GM13977 (cell line): ENCODE results near the gene POLR2A.

ENCODE experiments used
- DNase-seq: peaks from one replicate; pipeline ENCODE4 v3.0.0; 2012; ENCODE audit warnings: low spot score
- in situ Hi-C: fragments of 300-500 bp; cut with MboI; formaldehyde crosslinking; loops from one replicate; pipeline ENCODE4 v1.12.0; 2022; ENCODE audit warnings: low sequenced_read_pairs, low pct_unique_long_range_greater_than_20kb, mixed read lengths, inconsistent platforms; ENCODE audit not compliant: unreplicated experiment
- TF ChIP-seq, protein P1 (sequence below): IDR thresholded peaks from 2 replicates; pipeline ENCODE4 v1.5.1; 2012; ENCODE audit warnings: mild to moderate bottlenecking, control low read depth; ENCODE audit not compliant: insufficient read depth; ENCODE audit errors: extremely low read depth, missing control alignments

POLR2A gene

GRCh38 chr17:7484067-7484918, at the start of gene POLR2A:
Gene POLR2A, plus strand, starts transcription at chr17:7484366.
- TF ChIP-seq, protein P1, sequence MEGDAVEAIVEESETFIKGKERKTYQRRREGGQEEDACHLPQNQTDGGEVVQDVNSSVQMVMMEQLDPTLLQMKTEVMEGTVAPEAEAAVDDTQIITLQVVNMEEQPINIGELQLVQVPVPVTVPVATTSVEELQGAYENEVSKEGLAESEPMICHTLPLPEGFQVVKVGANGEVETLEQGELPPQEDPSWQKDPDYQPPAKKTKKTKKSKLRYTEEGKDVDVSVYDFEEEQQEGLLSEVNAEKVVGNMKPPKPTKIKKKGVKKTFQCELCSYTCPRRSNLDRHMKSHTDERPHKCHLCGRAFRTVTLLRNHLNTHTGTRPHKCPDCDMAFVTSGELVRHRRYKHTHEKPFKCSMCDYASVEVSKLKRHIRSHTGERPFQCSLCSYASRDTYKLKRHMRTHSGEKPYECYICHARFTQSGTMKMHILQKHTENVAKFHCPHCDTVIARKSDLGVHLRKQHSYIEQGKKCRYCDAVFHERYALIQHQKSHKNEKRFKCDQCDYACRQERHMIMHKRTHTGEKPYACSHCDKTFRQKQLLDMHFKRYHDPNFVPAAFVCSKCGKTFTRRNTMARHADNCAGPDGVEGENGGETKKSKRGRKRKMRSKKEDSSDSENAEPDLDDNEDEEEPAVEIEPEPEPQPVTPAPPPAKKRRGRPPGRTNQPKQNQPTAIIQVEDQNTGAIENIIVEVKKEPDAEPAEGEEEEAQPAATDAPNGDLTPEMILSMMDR, result no peak
- peak; percentile 97 for DNase-seq
- in situ Hi-C loops, result no loop called here

GRCh38 chr17:7435676-7436555, 48.2 kb upstream of the POLR2A start:
- in situ Hi-C loops, result no loop called here
- TF ChIP-seq, protein P1, result peak; percentile 44
- no peak for DNase-seq

DNA sequence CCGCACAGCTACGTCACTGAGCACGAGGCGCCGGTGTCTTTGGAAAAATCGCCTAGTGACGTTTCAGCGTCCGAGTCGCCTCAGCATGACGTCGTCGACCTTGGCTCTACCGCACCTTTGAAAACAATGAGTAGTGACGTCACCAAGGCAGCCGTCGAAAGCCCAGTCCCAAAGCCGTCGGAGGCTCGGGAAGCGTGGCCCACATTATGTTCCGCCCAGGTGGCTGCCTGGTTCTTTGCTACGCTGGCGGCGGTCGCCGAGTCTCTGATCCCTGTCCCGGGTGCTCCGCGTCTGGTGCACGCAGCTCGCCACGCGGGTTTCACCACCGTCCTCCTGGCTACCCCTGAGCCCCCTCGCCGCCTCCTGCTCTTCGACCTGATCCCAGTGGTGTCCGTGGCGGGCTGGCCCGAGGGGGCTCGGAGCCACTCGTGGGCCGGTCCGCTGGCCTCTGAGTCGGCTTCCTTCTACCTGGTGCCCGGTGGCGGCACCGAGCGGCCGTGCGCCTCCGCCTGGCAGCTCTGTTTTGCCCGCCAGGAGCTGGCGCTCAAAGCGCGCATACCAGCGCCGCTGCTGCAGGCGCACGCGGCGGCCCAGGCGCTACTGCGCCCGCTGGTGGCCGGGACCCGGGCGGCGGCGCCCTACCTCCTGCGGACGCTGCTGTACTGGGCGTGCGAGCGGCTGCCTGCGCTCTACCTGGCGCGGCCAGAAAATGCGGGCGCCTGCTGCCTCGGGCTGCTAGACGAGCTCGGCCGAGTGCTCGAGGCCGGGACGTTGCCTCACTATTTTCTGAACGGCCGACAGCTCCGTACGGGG, 47.4 kb upstream of the POLR2A start:
- peak; percentile 78 for DNase-seq
- TF ChIP-seq, protein P1, result peak; percentile 88
- in situ Hi-C loops, result no loop called here

GRCh38 chr17:7437369-7437863, 46.8 kb upstream of the POLR2A start:
- TF ChIP-seq, protein P1, result no peak
- in situ Hi-C loops, result no loop called here
- DNase-seq, result no peak

DNA sequence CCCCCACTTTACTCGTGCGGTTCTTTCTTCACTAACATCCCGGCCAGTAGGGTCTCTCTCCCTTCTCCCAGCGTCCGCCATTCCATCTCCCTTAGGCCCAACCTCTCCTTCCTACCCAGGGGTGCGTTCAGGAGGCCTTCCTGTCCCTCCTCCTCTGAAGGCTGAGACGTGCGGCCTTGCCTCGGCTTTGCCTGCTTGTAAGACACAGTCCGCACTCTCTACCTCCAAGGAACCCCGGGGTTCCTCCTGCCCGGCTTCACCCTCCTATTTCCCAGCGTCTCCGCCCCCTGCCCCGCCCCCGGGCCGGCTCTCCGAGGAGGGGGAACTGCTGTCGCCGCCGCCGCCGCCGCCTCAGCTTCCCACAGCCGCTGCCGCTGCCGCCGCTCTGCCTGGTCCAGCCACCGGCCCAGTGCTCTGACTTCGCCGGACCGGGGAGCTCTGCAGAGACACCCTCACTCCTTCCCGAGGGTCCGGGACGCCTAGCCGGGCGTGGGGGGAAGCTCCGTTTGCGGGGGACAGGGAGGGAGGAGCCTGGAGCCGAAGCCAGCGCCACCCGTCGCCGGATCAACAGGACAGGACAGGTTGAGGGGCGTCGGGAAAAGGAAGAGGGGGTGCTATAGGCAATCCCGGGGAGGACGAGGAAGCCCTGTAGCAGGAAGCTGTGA, 46.1 kb upstream of the POLR2A start:
- in situ Hi-C loops, result no loop called here
- TF ChIP-seq, protein P1, result no peak
- no peak for DNase-seq
